Heart right ventricle (tissue), 16 donors: ENCODE data around the gene ERO1A. TPM values are rescaled to one million over a fixed set of nuclear protein-coding genes. Genes with fewer than 3 reads are reported as not detected.

Experiments
- ATAC-seq, 8 donors: fragments of 200-7000 bp; cut with Tn5 transposase; one replicate each; pipeline ENCODE4 v1.9.1; 2020; ENCODE audit warnings: mild to moderate bottlenecking in 8 of 8, moderate library complexity in 8 of 8, moderate number of reproducible peaks in 1 of 8
- DNase-seq, 2 donors: peaks; one replicate each; pipeline ENCODE4 v3.0.0-alpha.2; 2020
- H3K27ac ChIP-seq, 10 donors: fragments of 200-600 bp; sonication (generic) in 2 of 10; one replicate each; pipeline versions ENCODE4 v1.5.0 to v1.8.0; 2020 to 2022; ENCODE audit warnings: mild to moderate bottlenecking in 3 of 10
- H3K27me3 ChIP-seq, 7 donors: fragments of 200-600 bp; one replicate each; pipeline ENCODE4 v1.8.0; 2021 to 2022; ENCODE audit warnings: mild to moderate bottlenecking in 2 of 7
- H3K36me3 ChIP-seq, 9 donors: fragments of 200-600 bp; sonication (generic) in 1 of 9; one replicate each; pipeline versions ENCODE4 v1.5.0 to v1.8.0; 2020 to 2022; ENCODE audit warnings: mild to moderate bottlenecking in 2 of 9
- H3K4me1 ChIP-seq, 9 donors: fragments of 200-600 bp; sonication (generic) in 1 of 9; one replicate each; pipeline versions ENCODE4 v1.5.0 to v1.8.0; 2020 to 2022; ENCODE audit warnings: mild to moderate bottlenecking in 4 of 9
- H3K4me3 ChIP-seq, 10 donors: fragments of 200-600 bp; sonication (generic) in 2 of 10; one replicate each; pipeline versions ENCODE4 v1.5.0 to v1.8.0; 2020 to 2022; ENCODE audit warnings: mild to moderate bottlenecking in 7 of 10, moderate library complexity in 2 of 10
- H3K9me3 ChIP-seq, 11 donors: fragments of 200-600 bp in 10 of 11; sonication (generic) in 2 of 11; one replicate each; pipeline versions ENCODE4 v1.5.0 to v1.8.0; 2013 to 2022; ENCODE audit warnings: mild to moderate bottlenecking in 2 of 11, control low read depth in 1 of 11, moderate library complexity in 1 of 11
- WGBS, 2 donors: extraction: QIAGEN DNeasy Blood & Tissue Kit; methylation state at CpG; one replicate each; pipeline ENCODE4 v1.1.7; 2013; ENCODE audit warnings: inconsistent platforms in 1 of 2; 5-methylcytosine and 5-hydroxymethylcytosine counted together
- intact Hi-C, 10 donors: fragments of 100-400 bp; cut with DNase I; formaldehyde crosslinking; loops; one replicate each; pipeline versions ENCODE4 v1.11.1 to v1.14.2; 2022
- polyA plus RNA-seq, 2 donors: library from polyadenylated mRNA; stranded (reverse); fragments of 200-250 nt; gene quantifications; one replicate each; pipeline ENCODE4 v1.2.3, GENCODE V29; 2013
- total RNA-seq, 10 donors: library from RNA; stranded (reverse); fragmentation: NEBNext Ultra II Directional in 3 of 10; extraction: Animal tissue kit (Norgen Biotek cat#: 25700) in 3 of 10; gene quantifications; one replicate each; pipeline versions ENCODE4 v1.2.1 to v1.2.4, GENCODE V29; 2021 to 2023
- TF ChIP-seq, protein P1 (sequence below), 9 donors: fragments of 200-600 bp; sonication (generic) in 2 of 9; IDR thresholded peaks; one replicate each; pipeline versions ENCODE4 v1.5.0 to v1.8.0; 2021 to 2022; ENCODE audit warnings: antibody characterized with exemption in 9 of 9, mild to moderate bottlenecking in 5 of 9, moderate library complexity in 1 of 9
- donor health status: Arrhythmogenic right ventricular cardiomyopathy.
- donor health status: ischemic (EF 13 %, LVEDD 7.1; RV severe dilation, severe dysfunction).
- donor health status: healthy with polysubstance abuse.
- donor health status: DM: no; HTN: yes; CAD: no.
- donor health status: DM: no; HTN: no; CAD: no.
- donor health status: ischemic (EF 25% LVEDD 6.9; RV normal size, moderate dysfunction).
- donor health status: ischemic (EF 25% LVEDD 5.7; RV mildly dilated, moderate dysfunction).
- donor health status: healthy.
- donor health status: DM: yes; HTN: yes; CAD: no.
- donor health status: Ischemic cardiomyopathy.
- donor health status: ischemic (EF 35%, LVEDD 5.7; RV mildly dilated, moderate dysfunction).
- donor health status: nonischemic (EF 11% LVEDD 7.7; RV severe dilation, severe dysfunction).
- donor health status: DM: yes; HTN: yes; CAD: no.
- donor health status: PGD.
- donor health status: ischemic (EF 29% LVEDD 5.4; RV normal size, mild dysfunction).
- donor health status: nonischemic (EF 23%, LVEDD 6.1; RV moderate dilation, normal function).

The ERO1A gene
- total and polyA plus RNA-seq, 12 donors: 9.2 to 54.0 (median 15.8) TPM

DNA sequence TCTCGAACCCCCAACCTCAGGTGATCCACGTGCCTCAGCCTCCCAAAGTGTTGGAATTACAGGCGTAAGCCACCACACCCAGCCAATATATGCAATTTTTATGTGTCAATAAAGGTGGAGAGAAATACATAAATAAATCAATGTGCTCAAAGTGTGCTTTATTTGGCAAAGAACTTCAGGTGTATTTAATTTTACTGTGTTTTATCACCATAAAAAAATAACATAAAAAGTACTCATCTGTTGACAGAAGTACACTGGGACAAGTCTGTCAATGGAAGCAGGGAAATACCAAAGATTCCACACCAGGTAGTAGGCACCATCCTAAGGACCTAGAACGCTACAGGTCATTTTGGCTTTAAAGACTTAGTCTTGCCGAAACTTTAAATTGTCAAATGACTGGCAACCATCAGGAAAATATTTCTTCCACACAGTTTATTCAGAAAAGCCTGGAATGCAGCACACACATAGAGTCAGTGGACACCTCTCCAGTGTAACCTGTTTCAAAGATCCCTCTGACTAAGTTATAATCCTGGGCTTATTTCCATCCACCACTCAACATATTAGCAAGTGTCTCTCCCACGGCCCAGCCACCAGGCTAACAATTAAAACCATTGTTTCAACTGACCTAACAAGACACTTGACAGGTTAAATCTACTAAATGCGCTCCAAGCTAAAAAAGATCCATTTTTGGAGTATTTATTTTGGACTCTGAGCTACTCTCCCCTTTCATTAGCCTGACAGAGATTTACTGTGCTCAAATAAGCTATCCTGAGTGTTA, 4.2 kb downstream of the ERO1A start:
- H3K27ac ChIP-seq: no peak overlapping the region
- peaks cover 0 to 3% (median 0%) of the 10 kb centered on the region in 9 donors for H3K36me3 ChIP-seq
- WGBS, 2 donors: 86 to 87% methylated on average over 7 of the region's 7 CpGs
- intact Hi-C loops: loop anchor here in 2 of 10 donors (10.0 kb wide), 1 partner anchor 136 kb away; the partner anchor contains the start of genes GPR137C (in 2 of the 2) and TXNDC16 (in 2 of the 2)
- peaks cover 0 to 76% (median 34%) of the 10 kb centered on the region in 9 donors for H3K4me1 ChIP-seq
- ATAC-seq (no peak), DNase-seq (no peak)
- no peak overlapping the region for H3K4me3 ChIP-seq
- TF ChIP-seq, protein P1, sequence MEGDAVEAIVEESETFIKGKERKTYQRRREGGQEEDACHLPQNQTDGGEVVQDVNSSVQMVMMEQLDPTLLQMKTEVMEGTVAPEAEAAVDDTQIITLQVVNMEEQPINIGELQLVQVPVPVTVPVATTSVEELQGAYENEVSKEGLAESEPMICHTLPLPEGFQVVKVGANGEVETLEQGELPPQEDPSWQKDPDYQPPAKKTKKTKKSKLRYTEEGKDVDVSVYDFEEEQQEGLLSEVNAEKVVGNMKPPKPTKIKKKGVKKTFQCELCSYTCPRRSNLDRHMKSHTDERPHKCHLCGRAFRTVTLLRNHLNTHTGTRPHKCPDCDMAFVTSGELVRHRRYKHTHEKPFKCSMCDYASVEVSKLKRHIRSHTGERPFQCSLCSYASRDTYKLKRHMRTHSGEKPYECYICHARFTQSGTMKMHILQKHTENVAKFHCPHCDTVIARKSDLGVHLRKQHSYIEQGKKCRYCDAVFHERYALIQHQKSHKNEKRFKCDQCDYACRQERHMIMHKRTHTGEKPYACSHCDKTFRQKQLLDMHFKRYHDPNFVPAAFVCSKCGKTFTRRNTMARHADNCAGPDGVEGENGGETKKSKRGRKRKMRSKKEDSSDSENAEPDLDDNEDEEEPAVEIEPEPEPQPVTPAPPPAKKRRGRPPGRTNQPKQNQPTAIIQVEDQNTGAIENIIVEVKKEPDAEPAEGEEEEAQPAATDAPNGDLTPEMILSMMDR (IDR thresholded peaks at IDR 0.05): no peak
- H3K27me3 ChIP-seq: no peaks in the 10 kb centered on the region
- H3K9me3 ChIP-seq: no peaks in the 10 kb centered on the region

DNA sequence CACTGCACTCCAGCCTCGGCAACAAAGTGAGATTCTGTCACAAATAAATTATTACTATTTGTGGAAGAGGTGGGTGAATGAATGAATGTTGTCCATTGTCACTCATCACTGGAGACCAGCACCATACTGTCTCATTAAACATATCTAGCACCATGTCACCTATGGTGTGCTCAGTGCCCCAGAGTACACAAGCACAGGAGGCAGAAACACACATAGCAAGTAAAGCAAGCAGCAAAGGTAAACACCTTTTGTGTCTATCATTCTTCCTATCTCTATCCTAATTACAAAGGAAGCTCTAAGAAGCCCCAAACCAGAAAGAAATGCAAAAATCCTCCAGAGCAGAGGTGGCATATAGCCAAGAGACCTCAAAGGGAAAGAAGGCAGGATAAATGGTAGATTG, 9.2 kb downstream of the ERO1A start:
- no peak overlapping the region for H3K27ac ChIP-seq
- no peak overlapping the region for H3K4me3 ChIP-seq
- peaks cover 0 to 48% (median 6%) of the 10 kb centered on the region in 9 donors for H3K4me1 ChIP-seq
- TF ChIP-seq, protein P1 (IDR thresholded peaks at IDR 0.05): no peak
- ATAC-seq: no peak
- intact Hi-C loops: no loop called here
- no peak for DNase-seq
- no peaks in the 10 kb centered on the region for H3K9me3 ChIP-seq
- H3K27me3 ChIP-seq: no peaks in the 10 kb centered on the region
- peaks cover 0 to 18% (median 4%) of the 10 kb centered on the region in 9 donors for H3K36me3 ChIP-seq
- WGBS, 2 donors: 91 to 93% methylated on average over 1 of the region's 1 CpG

DNA sequence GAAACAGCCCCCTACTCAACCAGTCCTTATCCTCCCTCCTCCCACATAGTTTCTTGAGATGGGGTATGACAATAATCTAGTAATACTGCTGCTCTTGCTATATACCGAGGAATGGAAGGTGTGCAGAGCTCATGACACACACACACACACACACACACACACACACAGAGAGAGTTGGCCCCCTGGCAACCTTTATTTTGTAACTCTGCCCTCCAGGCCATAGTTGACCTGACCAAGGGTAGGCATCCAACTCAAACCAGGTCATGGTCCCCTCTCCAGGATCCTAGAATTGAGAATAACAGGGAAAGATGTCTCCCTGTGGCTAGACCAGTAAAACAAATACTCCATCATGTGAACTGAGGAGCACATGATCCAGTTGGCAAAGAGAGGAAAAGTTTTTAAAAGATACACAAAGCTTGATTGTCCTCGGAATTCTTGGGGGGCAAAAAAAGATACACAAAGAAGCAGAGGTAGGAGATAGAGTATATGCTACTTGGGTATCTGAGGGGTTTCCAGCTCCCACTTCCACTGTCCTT, 11.3 kb downstream of the ERO1A start:
- intact Hi-C loops: no loop called here
- no peak for ATAC-seq
- peaks cover 0 to 36% (median 11%) of the 10 kb centered on the region in 9 donors for H3K36me3 ChIP-seq
- WGBS, 2 donors: 74 to 76% methylated on average over 2 of the region's 2 CpGs
- peaks cover 0 to 27% (median 5%) of the 10 kb centered on the region in 9 donors for H3K4me1 ChIP-seq
- no peaks in the 10 kb centered on the region for H3K9me3 ChIP-seq
- no peak overlapping the region for H3K27ac ChIP-seq
- DNase-seq: no peak
- no peaks in the 10 kb centered on the region for H3K27me3 ChIP-seq
- TF ChIP-seq, protein P1 (IDR thresholded peaks at IDR 0.05): no peak
- no peak overlapping the region for H3K4me3 ChIP-seq

DNA sequence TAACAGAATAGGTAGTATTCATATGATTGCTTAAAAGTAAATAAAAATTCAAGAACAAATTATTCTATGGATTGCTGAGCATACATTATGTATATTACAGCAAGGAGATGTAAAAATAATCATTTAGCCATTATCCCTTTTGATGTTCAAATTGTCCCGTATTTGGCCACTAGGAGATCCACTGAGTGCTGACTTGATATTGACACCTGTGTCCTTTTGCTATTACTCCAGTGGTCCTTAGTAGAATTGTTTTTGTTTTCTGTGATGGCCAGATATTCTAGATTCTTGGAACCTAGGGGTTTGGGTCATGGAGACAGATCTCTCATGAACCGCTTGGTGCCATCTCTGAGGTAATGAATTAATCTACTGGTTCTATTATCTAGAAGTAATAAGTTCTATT, 16.8 kb downstream of the ERO1A start:
- TF ChIP-seq, protein P1 (IDR thresholded peaks at IDR 0.05): peak in 2 of 9 donors; percentile 11 to 23
- H3K36me3 ChIP-seq: peaks cover 0 to 90% (median 21%) of the 10 kb centered on the region in 9 donors
- H3K4me1 ChIP-seq: no peaks in the 10 kb centered on the region
- H3K4me3 ChIP-seq: no peak overlapping the region
- no peak overlapping the region for H3K27ac ChIP-seq
- H3K27me3 ChIP-seq: no peaks in the 10 kb centered on the region
- no peak for DNase-seq
- H3K9me3 ChIP-seq: no peaks in the 10 kb centered on the region
- intact Hi-C loops: no loop called here
- no peak for ATAC-seq
- WGBS, 2 donors: 95 to 99% methylated on average over 2 of the region's 2 CpGs
